ENCODE measurements around the gene SCGB3A2.

Gene SCGB3A2

GRCh38 chr5:147893820-147894219 lies 15.3 kb downstream of the SCGB3A2 start:
- H4K20me1 ChIP-seq (ENCODE audit: low read depth, low read length): no peaks in the 10 kb centered on the region
- H3K9ac ChIP-seq (ENCODE audit: low read length): no peak overlapping the region
- no peak overlapping the region for H3K27ac ChIP-seq (ENCODE audit: low read depth, low read length)
- no peaks in the 10 kb centered on the region for H3K79me2 ChIP-seq (ENCODE audit: insufficient read depth, low read length)
- no peak overlapping the region for H3K4me3 ChIP-seq (ENCODE audit: insufficient read depth, low read length, poor library complexity, severe bottlenecking)
- no peak for TF ChIP-seq CTCF (IDR thresholded peaks at IDR 0.05; ENCODE audit: insufficient read depth, low read length, poor library complexity, severe bottlenecking)
- TF ChIP-seq EZH2phosphoT487 (conservative IDR thresholded peaks at IDR 0.05; ENCODE audit: low read length): no peak
- no peak overlapping the region for H2AFZ ChIP-seq (ENCODE audit: low read depth, low read length, severe bottlenecking)
- H3K4me2 ChIP-seq (ENCODE audit: low read depth, low read length, poor library complexity, severe bottlenecking): no peak overlapping the region
- H3K9me2 ChIP-seq (replicated peaks; ENCODE audit: insufficient read depth, low read length): no peaks in the 10 kb centered on the region
- no peaks in the 10 kb centered on the region for H3K9me3 ChIP-seq (ENCODE audit: insufficient read depth, low read length)
- no peaks in the 10 kb centered on the region for H3F3A ChIP-seq (ENCODE audit: insufficient read depth)
- no peaks in the 10 kb centered on the region for H3K27me3 ChIP-seq (ENCODE audit: low read length)
- H3K36me3 ChIP-seq (ENCODE audit: low read length): no peaks in the 10 kb centered on the region

GRCh38 chr5:147895864-147896263 lies 17.4 kb downstream of the SCGB3A2 start:
- H3K79me2 ChIP-seq (ENCODE audit: insufficient read depth, low read length): no peaks in the 10 kb centered on the region
- no peaks in the 10 kb centered on the region for H3K27me3 ChIP-seq (ENCODE audit: low read length)
- H3K9me3 ChIP-seq (ENCODE audit: insufficient read depth, low read length): no peaks in the 10 kb centered on the region
- no peak overlapping the region for H3K4me3 ChIP-seq (ENCODE audit: insufficient read depth, low read length, poor library complexity, severe bottlenecking)
- H3K36me3 ChIP-seq (ENCODE audit: low read length): no peaks in the 10 kb centered on the region
- no peaks in the 10 kb centered on the region for H3F3A ChIP-seq (ENCODE audit: insufficient read depth)
- no peak for TF ChIP-seq EZH2phosphoT487 (conservative IDR thresholded peaks at IDR 0.05; ENCODE audit: low read length)
- TF ChIP-seq CTCF (IDR thresholded peaks at IDR 0.05; ENCODE audit: insufficient read depth, low read length, poor library complexity, severe bottlenecking): no peak
- no peaks in the 10 kb centered on the region for H3K9me2 ChIP-seq (replicated peaks; ENCODE audit: insufficient read depth, low read length)
- no peaks in the 10 kb centered on the region for H4K20me1 ChIP-seq (ENCODE audit: low read depth, low read length)
- no peak overlapping the region for H3K27ac ChIP-seq (ENCODE audit: low read depth, low read length)
- no peak overlapping the region for H2AFZ ChIP-seq (ENCODE audit: low read depth, low read length, severe bottlenecking)
- H3K9ac ChIP-seq (ENCODE audit: low read length): no peak overlapping the region
- no peak overlapping the region for H3K4me2 ChIP-seq (ENCODE audit: low read depth, low read length, poor library complexity, severe bottlenecking)

- H3K9ac ChIP-seq (ENCODE audit: low read length): no peak overlapping the region
- H2AFZ ChIP-seq (ENCODE audit: low read depth, low read length, severe bottlenecking): no peak overlapping the region
- H3K9me2 ChIP-seq (replicated peaks; ENCODE audit: insufficient read depth, low read length): no peaks in the 10 kb centered on the region
- no peak for TF ChIP-seq CTCF (IDR thresholded peaks at IDR 0.05; ENCODE audit: insufficient read depth, low read length, poor library complexity, severe bottlenecking)
- TF ChIP-seq EZH2phosphoT487 (conservative IDR thresholded peaks at IDR 0.05; ENCODE audit: low read length): no peak
- no peaks in the 10 kb centered on the region for H4K20me1 ChIP-seq (ENCODE audit: low read depth, low read length)
- H3K4me2 ChIP-seq (ENCODE audit: low read depth, low read length, poor library complexity, severe bottlenecking): no peak overlapping the region
- H3K4me3 ChIP-seq (ENCODE audit: insufficient read depth, low read length, poor library complexity, severe bottlenecking): no peak overlapping the region
- no peaks in the 10 kb centered on the region for H3F3A ChIP-seq (ENCODE audit: insufficient read depth)
- H3K27ac ChIP-seq (ENCODE audit: low read depth, low read length): no peak overlapping the region
- H3K36me3 ChIP-seq (ENCODE audit: low read length): no peaks in the 10 kb centered on the region
- H3K27me3 ChIP-seq (ENCODE audit: low read length): no peaks in the 10 kb centered on the region
- no peaks in the 10 kb centered on the region for H3K9me3 ChIP-seq (ENCODE audit: insufficient read depth, low read length)
- no peaks in the 10 kb centered on the region for H3K79me2 ChIP-seq (ENCODE audit: insufficient read depth, low read length)
These were observed 20.4 kb downstream of the SCGB3A2 start for GRCh38 chr5:147898875-147899401.
